Measurements from ENCODE around the gene C10orf143. TPM values are rescaled to one million over a fixed set of nuclear protein-coding genes. Genes with fewer than 3 reads are reported as not detected.

Gene C10orf143
- total RNA-seq, 4 donors from 2014 or later, result 0.55 to 2.5 (median 1.3) TPM

GRCh38 chr10:130049244-130049643, 61.4 kb downstream of the C10orf143 start:
- Histone ChIP-seq H3K4me1 (no peaks in the 10 kb centered on the region), H3K27ac (no peak overlapping the region), H3K36me3 (no peaks in the 10 kb centered on the region), H3K9me3 (no peaks in the 10 kb centered on the region), H3K4me3 (no peak overlapping the region), H3K27me3 (peaks cover 0 to 3% (median 0%) of the 10 kb centered on the region in 3 donors)
- DNase-seq (no peak), ATAC-seq (no peak)
- TF ChIP-seq CTCF (IDR thresholded peaks at IDR 0.05 in 4 of 5, conservative IDR thresholded peaks at IDR 0.05 in 1 of 5), result no peak
- no peak for TF ChIP-seq POLR2A (IDR thresholded peaks at IDR 0.05)
- in situ Hi-C loops (cut with MboI; ENCODE audit: low sequenced_read_pairs in 4 of 4), result no loop called here
- intact Hi-C loops (cut with DNase I; ENCODE audit: low total_unique reads), result no loop called here

GRCh38 chr10:130048081-130048480, 62.5 kb downstream of the C10orf143 start:
- DNase-seq (no peak), ATAC-seq (no peak)
- in situ Hi-C loops (cut with MboI; ENCODE audit: low sequenced_read_pairs in 4 of 4), result no loop called here
- H3K27ac ChIP-seq, result no peak overlapping the region
- no peaks in the 10 kb centered on the region for H3K4me1 ChIP-seq
- H3K27me3 ChIP-seq, result peaks cover 0 to 3% (median 0%) of the 10 kb centered on the region in 3 donors
- TF ChIP-seq CTCF (IDR thresholded peaks at IDR 0.05 in 4 of 5, conservative IDR thresholded peaks at IDR 0.05 in 1 of 5), result no peak
- no peak for TF ChIP-seq POLR2A (IDR thresholded peaks at IDR 0.05)
- no peak overlapping the region for H3K4me3 ChIP-seq
- no peaks in the 10 kb centered on the region for H3K36me3 ChIP-seq
- H3K9me3 ChIP-seq, result no peaks in the 10 kb centered on the region
- intact Hi-C loops (cut with DNase I; ENCODE audit: low total_unique reads), result no loop called here

GRCh38 chr10:130047336-130047735, 63.3 kb downstream of the C10orf143 start:
- Histone ChIP-seq H3K27ac (no peak overlapping the region), H3K4me1 (no peaks in the 10 kb centered on the region), H3K27me3 (peaks cover 0 to 3% (median 0%) of the 10 kb centered on the region in 3 donors), H3K36me3 (no peaks in the 10 kb centered on the region), H3K4me3 (no peak overlapping the region), H3K9me3 (no peaks in the 10 kb centered on the region)
- TF ChIP-seq POLR2A (IDR thresholded peaks at IDR 0.05) (no peak), CTCF (IDR thresholded peaks at IDR 0.05 in 4 of 5, conservative IDR thresholded peaks at IDR 0.05 in 1 of 5) (no peak)
- intact Hi-C loops (cut with DNase I; ENCODE audit: low total_unique reads), result no loop called here
- in situ Hi-C loops (cut with MboI; ENCODE audit: low sequenced_read_pairs in 4 of 4), result no loop called here
- no peak for ATAC-seq
- no peak for DNase-seq

- in situ Hi-C loops (cut with MboI; ENCODE audit: low sequenced_read_pairs in 4 of 4) (no loop called here), intact Hi-C loops (cut with DNase I; ENCODE audit: low total_unique reads) (no loop called here)
- TF ChIP-seq POLR2A (IDR thresholded peaks at IDR 0.05) (no peak), CTCF (IDR thresholded peaks at IDR 0.05 in 4 of 5, conservative IDR thresholded peaks at IDR 0.05 in 1 of 5) (no peak)
- H3K4me1 ChIP-seq, result no peaks in the 10 kb centered on the region
- no peak overlapping the region for H3K4me3 ChIP-seq
- ATAC-seq (no peak), DNase-seq (no peak)
- H3K36me3 ChIP-seq, result no peaks in the 10 kb centered on the region
- no peak overlapping the region for H3K27ac ChIP-seq
- H3K9me3 ChIP-seq, result no peaks in the 10 kb centered on the region
- peaks cover 0 to 3% (median 0%) of the 10 kb centered on the region in 3 donors for H3K27me3 ChIP-seq
These were observed 64.0 kb downstream of the C10orf143 start for GRCh38 chr10:130046591-130046990.

- H3K4me3 ChIP-seq, result no peak overlapping the region
- intact Hi-C loops (cut with DNase I; ENCODE audit: low total_unique reads) (no loop called here), in situ Hi-C loops (cut with MboI; ENCODE audit: low sequenced_read_pairs in 4 of 4) (no loop called here)
- ATAC-seq, result no peak
- no peak for TF ChIP-seq CTCF (IDR thresholded peaks at IDR 0.05 in 4 of 5, conservative IDR thresholded peaks at IDR 0.05 in 1 of 5)
- no peak for TF ChIP-seq POLR2A (IDR thresholded peaks at IDR 0.05)
- no peak overlapping the region for H3K27ac ChIP-seq
- H3K9me3 ChIP-seq, result no peaks in the 10 kb centered on the region
- H3K36me3 ChIP-seq, result no peaks in the 10 kb centered on the region
- H3K27me3 ChIP-seq, result peaks cover 0 to 3% (median 0%) of the 10 kb centered on the region in 3 donors
- DNase-seq, result no peak
- H3K4me1 ChIP-seq, result no peaks in the 10 kb centered on the region
These were observed 64.8 kb downstream of the C10orf143 start for GRCh38 chr10:130045801-130046321.
